ENCODE measurements around the gene ABHD2. TPM values are rescaled to one million over a fixed set of nuclear protein-coding genes. Genes with fewer than 3 reads are reported as not detected.

ABHD2 gene
- total RNA-seq, 1 experiment from 2014 or later, result 29.7 TPM

GRCh38 chr15:89155656-89156055 is 67.4 kb downstream of the ABHD2 start (continued):
- TF ChIP-seq RELA (CRISPR knock-in tag; IDR thresholded peaks at IDR 0.05; ENCODE audit: borderline replicate concordance), result no peak
- no peak for TF ChIP-seq E2F4 (CRISPR knock-in tag; IDR thresholded peaks at IDR 0.05; ENCODE audit: borderline replicate concordance, low read depth)
- TF ChIP-seq TP53 (CRISPR knock-in tag; IDR thresholded peaks at IDR 0.05), result no peak
- no peak for TF ChIP-seq AR (CRISPR knock-in tag; IDR thresholded peaks at IDR 0.05)
- TF ChIP-seq ZNF121 (CRISPR knock-in tag; IDR thresholded peaks at IDR 0.05), result no peak

GRCh38 chr15:89157061-89157460 is 68.8 kb downstream of the ABHD2 start:
- no peaks in the 10 kb centered on the region for H3K4me1 Mint-ChIP-seq
- no peak for TF ChIP-seq E2F5 (CRISPR knock-in tag; IDR thresholded peaks at IDR 0.05)
- H3K27ac Mint-ChIP-seq, result no peak overlapping the region
- CTCF ChIA-PET, result interaction anchor here (0.7 to 1.5 kb wide), 3 partner anchors 24 to 50 kb away, joined by 3 read pairs; no protein-coding TSS in a partner anchor
- DNase-seq (ENCODE audit: low spot score) (no peak), ATAC-seq (no peak)
- H3K36me3 Mint-ChIP-seq, result peaks cover 18% of the 10 kb centered on the region
- no peaks in the 10 kb centered on the region for H3K9me3 Mint-ChIP-seq
- POLR2A ChIA-PET, result interaction anchor here (0.6 kb wide), 1 partner anchor 16 kb away, joined by 3 read pairs; no protein-coding TSS in a partner anchor
- no peaks in the 10 kb centered on the region for H3K27me3 Mint-ChIP-seq (ENCODE audit: low read depth)
- no peak overlapping the region for H3K4me3 Mint-ChIP-seq

GRCh38 chr15:89157918-89158564 is 69.8 kb downstream of the ABHD2 start:
- ATAC-seq (no peak), DNase-seq (ENCODE audit: low spot score) (no peak)
- Mint-ChIP-seq H3K4me3 (no peak overlapping the region), H3K36me3 (peaks cover 16% of the 10 kb centered on the region), H3K4me1 (no peaks in the 10 kb centered on the region), H3K27ac (no peak overlapping the region), H3K27me3 (ENCODE audit: low read depth) (no peaks in the 10 kb centered on the region), H3K9me3 (no peaks in the 10 kb centered on the region)
- POLR2A ChIA-PET, result no interaction called here
- CTCF ChIA-PET, result interaction anchor here (1.3 to 1.5 kb wide), 3 partner anchors 25 to 100 kb away, joined by 3 to 6 read pairs (median 3); no protein-coding TSS in a partner anchor
- no peak for TF ChIP-seq JUN (CRISPR knock-in tag; IDR thresholded peaks at IDR 0.05)
- TF ChIP-seq ZNF532 (CRISPR knock-in tag; IDR thresholded peaks at IDR 0.05; ENCODE audit: borderline replicate concordance), result no peak
- no peak for TF ChIP-seq NFATC4 (CRISPR knock-in tag; IDR thresholded peaks at IDR 0.05)
- no peak for TF ChIP-seq ZBTB21 (CRISPR knock-in tag; IDR thresholded peaks at IDR 0.05; ENCODE audit: borderline replicate concordance)
- no peak for TF ChIP-seq EMX1 (CRISPR knock-in tag; IDR thresholded peaks at IDR 0.05)
- TF ChIP-seq ZNF232 (CRISPR knock-in tag; IDR thresholded peaks at IDR 0.05), result no peak
- TF ChIP-seq CREM (CRISPR knock-in tag; IDR thresholded peaks at IDR 0.05), result no peak
- no peak for TF ChIP-seq SMAD4 (CRISPR knock-in tag; IDR thresholded peaks at IDR 0.05)
